ENCODE measurements around the gene KATNA1.
"Not testable (repeated sequence)": the region's sequence is repeated elsewhere in the genome, so short reads cannot be mapped to it uniquely, and the experiment has no call there.

GRCh38 chr6:149672265-149672664 is 23.8 kb upstream of the KATNA1 start:
- TF ChIP-seq POLR2AphosphoS5 (IDR thresholded peaks at IDR 0.05; ENCODE audit: borderline replicate concordance, low read depth, low read length); EZH2 (IDR thresholded peaks at IDR 0.05): not testable (repeated sequence)
